Astrocyte (in vitro differentiated cells and primary cell): ENCODE results near the gene CNNM2.

Source experiments
- EZH2 ChIP-seq: IDR thresholded peaks from 2 replicates; pipeline ENCODE4 v1.6.1; 2012; ENCODE audit warnings: mild to moderate bottlenecking, low read length, inconsistent platforms; ENCODE audit not compliant: insufficient read depth
- TF ChIP-seq, protein P1 (sequence below): IDR thresholded peaks from 2 replicates; pipeline ENCODE4 v1.5.1; 2011; ENCODE audit warnings: low read depth, mild to moderate bottlenecking, inconsistent platforms, low read length, moderate library complexity; ENCODE audit not compliant: insufficient read depth

DNA sequence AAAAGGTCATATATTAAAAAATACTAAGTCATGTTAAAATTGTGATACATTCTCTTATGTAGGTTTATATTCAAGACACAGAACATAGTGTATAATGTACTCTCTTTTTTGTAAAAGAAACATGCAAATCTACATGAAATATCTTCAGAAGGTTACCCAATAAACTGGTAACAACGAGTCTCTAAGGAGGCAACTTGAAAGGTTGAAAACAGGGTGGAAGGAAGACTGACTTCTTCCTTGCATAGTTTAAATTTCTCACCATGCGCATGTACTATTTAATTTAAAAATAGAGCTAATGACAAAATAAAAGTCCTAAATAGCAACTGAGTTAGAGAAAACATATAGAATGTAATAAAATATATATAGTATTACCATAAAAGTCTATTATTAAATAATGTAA, 142.5 kb downstream of the CNNM2 start:
- TF ChIP-seq EZH2, result no peak
- TF ChIP-seq, protein P1, sequence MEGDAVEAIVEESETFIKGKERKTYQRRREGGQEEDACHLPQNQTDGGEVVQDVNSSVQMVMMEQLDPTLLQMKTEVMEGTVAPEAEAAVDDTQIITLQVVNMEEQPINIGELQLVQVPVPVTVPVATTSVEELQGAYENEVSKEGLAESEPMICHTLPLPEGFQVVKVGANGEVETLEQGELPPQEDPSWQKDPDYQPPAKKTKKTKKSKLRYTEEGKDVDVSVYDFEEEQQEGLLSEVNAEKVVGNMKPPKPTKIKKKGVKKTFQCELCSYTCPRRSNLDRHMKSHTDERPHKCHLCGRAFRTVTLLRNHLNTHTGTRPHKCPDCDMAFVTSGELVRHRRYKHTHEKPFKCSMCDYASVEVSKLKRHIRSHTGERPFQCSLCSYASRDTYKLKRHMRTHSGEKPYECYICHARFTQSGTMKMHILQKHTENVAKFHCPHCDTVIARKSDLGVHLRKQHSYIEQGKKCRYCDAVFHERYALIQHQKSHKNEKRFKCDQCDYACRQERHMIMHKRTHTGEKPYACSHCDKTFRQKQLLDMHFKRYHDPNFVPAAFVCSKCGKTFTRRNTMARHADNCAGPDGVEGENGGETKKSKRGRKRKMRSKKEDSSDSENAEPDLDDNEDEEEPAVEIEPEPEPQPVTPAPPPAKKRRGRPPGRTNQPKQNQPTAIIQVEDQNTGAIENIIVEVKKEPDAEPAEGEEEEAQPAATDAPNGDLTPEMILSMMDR, result no peak
